Stimulated activated naive CD8-positive, alpha-beta T cell treated with anti-CD3 and anti-CD28 coated beads, Interleukin-15, amount 100 ng/mL, for 72 hours (primary cell): ENCODE data around the gene ERC2.
"Not testable (repeated sequence)": the region's sequence is repeated elsewhere in the genome, so short reads cannot be mapped to it uniquely, and the experiment has no call there.

Experiments used
- ATAC-seq: fragments of 150-1000 bp; cut with Tn5 transposase; 2 replicates; pipeline ENCODE4 v1.10.0; 2021; ENCODE audit warnings: mild to moderate bottlenecking, moderate library complexity
- DNase-seq, 2 donors: peaks; one replicate each; pipeline ENCODE4 v3.0.0; 2021 to 2022
- H3K27ac Mint-ChIP-seq, 2 donors: one replicate each; pipeline ENCODE4 v1.8.0; 2022; ENCODE audit warnings: mild to moderate bottlenecking in 2 of 2, mixed read lengths in 2 of 2, moderate library complexity in 2 of 2
- H3K27me3 Mint-ChIP-seq: one replicate; pipeline ENCODE4 v1.8.0; 2022; ENCODE audit warnings: mixed read lengths
- H3K4me1 Mint-ChIP-seq: one replicate; pipeline ENCODE4 v1.8.0; 2022; ENCODE audit warnings: mild to moderate bottlenecking, mixed read lengths
- H3K4me3 Mint-ChIP-seq, 2 donors: one replicate each; pipeline ENCODE4 v1.8.0; 2022; ENCODE audit warnings: mild to moderate bottlenecking in 2 of 2, mixed read lengths in 2 of 2, moderate library complexity in 1 of 2
- H3K9me3 Mint-ChIP-seq, 2 donors: one replicate each; pipeline ENCODE4 v1.8.0; 2022; ENCODE audit warnings: mixed read lengths in 2 of 2

The ERC2 gene

DNA sequence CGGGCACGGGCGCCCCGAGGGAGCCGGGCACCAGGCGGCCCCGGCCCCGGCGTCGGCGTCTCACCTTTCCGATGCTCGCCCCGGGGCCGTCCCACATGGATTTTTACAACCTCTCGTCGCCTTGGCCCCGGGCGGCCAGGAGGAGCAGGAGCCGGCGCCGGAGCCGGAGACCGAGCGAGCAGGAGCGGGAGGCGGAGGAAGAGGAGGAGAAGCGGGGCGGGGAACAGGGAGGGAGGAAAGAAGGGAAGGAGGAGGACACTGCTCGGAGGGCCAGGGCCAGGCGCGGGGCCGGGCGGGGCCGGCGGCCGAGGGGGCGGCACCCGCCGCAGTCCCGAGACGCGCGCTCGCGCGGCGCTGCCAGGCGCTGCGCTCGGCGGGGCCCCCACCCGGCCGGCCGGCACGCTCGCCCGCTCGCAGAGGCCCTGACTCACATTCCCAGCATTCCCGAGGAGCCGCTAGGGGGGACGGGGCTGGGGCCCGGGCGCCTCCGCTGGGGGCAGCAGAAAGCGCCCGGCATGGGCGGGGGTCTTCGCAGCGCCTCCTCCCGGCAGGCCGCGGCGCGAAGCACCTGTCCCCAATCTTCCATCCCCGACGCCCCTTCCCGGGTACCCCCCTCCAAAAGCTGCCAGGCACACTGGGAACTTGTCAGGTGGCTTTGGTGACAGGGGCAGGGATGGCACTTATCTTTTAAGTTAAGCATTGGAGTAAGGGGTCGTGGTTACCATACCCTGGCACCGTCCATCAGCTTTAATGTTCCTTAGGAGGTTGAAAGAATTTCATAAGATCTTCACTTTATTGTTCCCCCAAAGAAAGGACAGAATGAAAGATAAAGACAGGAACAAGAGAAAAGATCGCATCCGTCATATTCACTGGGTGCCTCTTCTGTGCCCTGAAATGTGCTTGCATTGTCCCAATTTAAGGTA is at the start of gene ERC2:
Gene ERC2 (minus strand): TSS at position 284 of the 923 bp plus-strand sequence.
- Mint-ChIP-seq H3K4me1 (peaks cover 9% of the 10 kb centered on the region), H3K27me3 (peaks cover 88% of the 10 kb centered on the region), H3K27ac (no peak within 1 kb of the TSS), H3K9me3 (no peaks in the 10 kb centered on the region), H3K4me3 (peak within 1 kb of the TSS; percentile 70 to 71)
- no peak for DNase-seq
- ATAC-seq, result peak; percentile 48

DNA sequence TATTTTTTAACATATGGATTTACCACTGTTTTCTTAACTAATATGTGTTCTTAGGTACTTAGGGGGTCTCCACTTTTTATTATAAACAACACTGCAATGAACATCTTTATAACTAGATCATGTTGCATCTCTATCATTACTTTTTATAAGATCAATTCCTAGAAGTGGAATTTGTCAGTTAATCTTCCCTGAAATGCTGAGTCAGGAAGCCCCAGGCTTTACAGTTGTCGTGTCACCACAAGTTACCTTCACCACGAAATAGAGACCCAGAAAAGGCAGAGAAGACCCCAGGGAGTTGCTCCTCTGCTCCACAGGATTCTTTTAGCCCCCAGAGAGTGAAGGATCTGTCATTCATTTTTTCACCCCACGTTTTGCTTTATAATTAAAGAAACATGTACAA is 34.5 kb upstream of the ERC2 start:
- no peak for DNase-seq

DNA sequence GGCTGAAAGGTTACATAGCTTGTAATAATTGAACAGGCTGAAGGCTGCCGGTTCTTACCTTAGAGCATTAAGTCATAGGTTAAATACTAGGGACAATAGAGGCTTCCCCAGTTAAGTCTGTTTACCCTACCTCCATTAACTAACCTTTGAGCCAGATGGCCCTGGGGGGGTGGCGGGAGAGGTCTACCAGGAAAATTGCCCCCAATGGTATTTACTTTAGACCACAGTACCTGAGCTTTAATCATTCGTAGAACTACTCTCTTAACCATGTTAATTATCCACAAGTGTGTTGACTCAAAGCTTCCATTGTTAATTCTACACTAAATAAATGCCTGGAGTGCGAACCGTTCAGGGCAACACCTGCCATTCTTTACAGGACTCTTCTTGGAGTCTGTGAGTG is 28.1 kb upstream of the ERC2 start:
- not testable (repeated sequence) for H3K4me1 Mint-ChIP-seq, H3K4me3 Mint-ChIP-seq, H3K9me3 Mint-ChIP-seq, DNase-seq, ATAC-seq, H3K27me3 Mint-ChIP-seq, H3K27ac Mint-ChIP-seq

More for the DNA sequence above, 34.5 kb upstream of the ERC2 start:
- Mint-ChIP-seq H3K4me3 (no peak overlapping the region), H3K27me3 (peaks cover 14% of the 10 kb centered on the region), H3K27ac (no peak overlapping the region), H3K9me3 (no peaks in the 10 kb centered on the region), H3K4me1 (no peaks in the 10 kb centered on the region)
- ATAC-seq, result no peak

DNA sequence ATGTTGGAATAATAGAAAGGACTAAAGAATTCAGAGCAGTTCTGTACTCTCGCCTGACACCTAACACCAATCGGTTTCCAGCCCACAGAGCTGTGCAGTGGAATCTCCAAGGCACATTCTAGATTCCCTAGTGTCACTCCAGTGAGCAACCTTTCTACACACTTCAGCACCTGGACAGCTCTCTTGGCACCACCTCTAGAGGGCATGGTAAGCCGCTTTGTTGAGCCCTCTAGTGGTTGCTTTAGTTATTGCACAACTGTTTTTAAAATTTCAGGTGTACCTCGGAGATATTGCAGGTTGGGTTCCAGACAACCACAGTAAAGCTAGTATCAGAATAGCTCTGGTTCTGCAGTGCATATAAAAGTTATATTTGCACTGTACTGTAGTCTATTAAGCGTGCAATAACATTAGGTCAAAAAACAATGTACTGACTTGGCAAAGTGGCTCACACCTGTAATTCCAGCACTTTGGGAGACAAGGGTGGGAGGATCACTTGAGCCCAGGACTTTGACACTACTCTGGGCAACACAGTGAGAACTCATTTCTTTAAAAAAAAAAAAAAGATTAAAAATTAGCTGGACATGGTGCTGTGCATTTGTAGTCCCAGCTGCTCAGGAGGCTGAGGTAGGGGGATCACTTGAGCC is 26.5 kb upstream of the ERC2 start:
- Mint-ChIP-seq H3K9me3 (no peaks in the 10 kb centered on the region), H3K4me3 (no peak overlapping the region), H3K27me3 (peaks cover 10% of the 10 kb centered on the region), H3K4me1 (no peaks in the 10 kb centered on the region), H3K27ac (no peak overlapping the region)
- peak; percentile 67 to 68 for DNase-seq
- ATAC-seq, result peak; percentile 95

DNA sequence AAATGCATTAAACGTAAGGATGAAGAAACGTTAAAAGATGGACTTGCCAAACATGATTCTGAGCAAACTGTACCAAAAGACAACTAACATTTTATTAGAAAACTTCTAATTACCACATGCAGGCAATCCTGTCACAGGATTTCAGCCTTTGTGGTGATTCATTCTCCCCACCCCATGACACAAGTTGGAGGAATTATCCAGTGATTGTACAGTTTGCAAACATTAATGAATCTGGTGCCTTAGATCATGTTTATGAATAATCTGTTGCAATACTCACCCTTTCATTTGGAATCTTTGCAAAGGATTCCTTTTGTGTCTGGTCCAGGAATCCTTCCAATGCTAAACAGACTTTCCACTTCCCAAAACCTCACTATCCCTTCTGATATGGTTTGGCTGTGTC is 23.3 kb upstream of the ERC2 start:
- Mint-ChIP-seq H3K4me1 (no peaks in the 10 kb centered on the region), H3K9me3 (no peaks in the 10 kb centered on the region), H3K4me3 (no peak overlapping the region), H3K27me3 (peaks cover 20% of the 10 kb centered on the region), H3K27ac (no peak overlapping the region)
- DNase-seq (no peak), ATAC-seq (no peak)

DNA sequence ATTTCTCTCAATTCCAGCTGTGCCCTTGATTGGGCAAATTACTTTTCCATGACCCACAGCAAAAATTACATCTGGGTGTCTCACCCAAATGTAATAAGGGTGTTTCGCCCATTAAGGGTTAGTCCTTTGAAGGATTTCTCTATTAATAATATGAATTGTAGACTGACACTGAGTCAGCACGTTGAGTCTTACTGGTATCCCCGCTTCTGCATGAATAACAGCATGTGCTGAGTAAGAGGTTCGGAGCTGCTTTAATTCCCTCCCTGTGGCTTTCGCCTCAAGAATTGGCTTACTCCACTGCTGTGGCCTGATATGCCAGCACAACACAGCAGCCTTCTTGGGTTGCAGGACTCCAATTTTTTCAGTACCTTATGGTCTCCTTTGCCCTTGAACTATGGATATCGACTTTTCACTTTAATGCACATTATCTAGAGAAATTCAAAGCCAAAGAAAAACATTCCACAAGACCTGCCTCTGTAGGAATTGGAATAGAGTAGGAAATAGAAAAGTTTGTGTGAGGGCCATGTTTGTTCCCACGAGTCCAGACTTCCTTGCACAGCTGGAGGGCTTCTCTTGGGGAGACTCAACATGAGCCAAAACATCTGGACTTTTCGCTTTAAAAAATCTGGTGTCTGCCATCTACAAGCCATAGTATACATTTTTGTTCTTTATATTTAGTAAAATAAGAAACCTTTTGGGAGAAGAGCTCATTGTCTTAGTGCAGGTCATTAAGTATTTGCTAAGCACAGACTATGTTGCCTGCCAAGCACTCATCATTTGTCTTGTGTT is 20.7 kb upstream of the ERC2 start:
- Mint-ChIP-seq H3K27ac (no peak overlapping the region), H3K4me1 (no peaks in the 10 kb centered on the region), H3K4me3 (no peak overlapping the region), H3K27me3 (peaks cover 22% of the 10 kb centered on the region), H3K9me3 (no peaks in the 10 kb centered on the region)
- no peak for DNase-seq
- no peak for ATAC-seq

DNA sequence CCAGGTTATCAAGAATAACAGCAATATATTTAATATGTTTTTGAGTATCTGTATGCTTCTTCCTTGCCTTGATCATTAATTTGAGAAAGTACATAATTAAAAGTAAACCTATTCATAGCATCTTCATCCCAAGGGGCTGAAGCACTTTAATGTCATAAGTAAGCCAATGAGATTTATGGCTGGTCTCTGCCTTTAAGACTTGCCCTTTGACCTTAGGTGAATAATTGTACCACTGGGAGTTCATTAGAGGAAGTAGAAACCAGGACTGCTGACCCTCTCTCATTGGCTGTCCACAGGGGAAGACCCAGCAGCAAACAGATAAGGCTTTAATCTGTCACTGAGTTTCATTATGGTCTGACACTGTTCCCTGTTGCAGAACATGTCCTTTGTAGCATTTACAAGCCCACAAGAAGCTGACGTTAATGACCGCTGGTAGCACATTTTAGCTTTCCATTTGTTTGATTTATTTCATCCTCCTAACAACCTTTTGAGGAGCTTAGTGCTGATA is 16.3 kb upstream of the ERC2 start:
- Mint-ChIP-seq H3K4me3 (no peak overlapping the region), H3K27me3 (peaks cover 20% of the 10 kb centered on the region), H3K9me3 (no peaks in the 10 kb centered on the region), H3K27ac (no peak overlapping the region), H3K4me1 (no peaks in the 10 kb centered on the region)
- DNase-seq, result no peak
- ATAC-seq, result no peak

DNA sequence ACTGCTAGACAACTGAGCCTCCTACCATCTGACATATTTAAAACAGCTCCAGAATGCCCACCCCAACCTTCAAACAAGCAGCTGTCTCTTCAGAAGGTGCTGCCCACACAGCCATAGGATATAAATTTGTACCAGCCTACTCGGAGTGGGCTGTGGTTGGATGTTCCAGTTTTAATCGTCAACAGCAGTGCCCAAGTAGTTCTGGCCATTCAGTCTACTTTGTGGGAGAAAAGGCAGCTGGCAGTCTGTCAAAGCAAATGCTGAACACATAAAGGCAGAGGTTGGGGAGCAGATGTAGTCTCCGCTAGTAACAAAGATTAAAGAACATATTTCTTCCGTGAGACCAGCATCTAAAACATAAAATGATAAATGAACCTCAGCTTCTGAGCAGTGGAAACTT is 15.9 kb upstream of the ERC2 start:
- DNase-seq (no peak), ATAC-seq (no peak)
- Mint-ChIP-seq H3K9me3 (no peaks in the 10 kb centered on the region), H3K27ac (no peak overlapping the region), H3K4me3 (no peak overlapping the region), H3K27me3 (peaks cover 18% of the 10 kb centered on the region), H3K4me1 (no peaks in the 10 kb centered on the region)

DNA sequence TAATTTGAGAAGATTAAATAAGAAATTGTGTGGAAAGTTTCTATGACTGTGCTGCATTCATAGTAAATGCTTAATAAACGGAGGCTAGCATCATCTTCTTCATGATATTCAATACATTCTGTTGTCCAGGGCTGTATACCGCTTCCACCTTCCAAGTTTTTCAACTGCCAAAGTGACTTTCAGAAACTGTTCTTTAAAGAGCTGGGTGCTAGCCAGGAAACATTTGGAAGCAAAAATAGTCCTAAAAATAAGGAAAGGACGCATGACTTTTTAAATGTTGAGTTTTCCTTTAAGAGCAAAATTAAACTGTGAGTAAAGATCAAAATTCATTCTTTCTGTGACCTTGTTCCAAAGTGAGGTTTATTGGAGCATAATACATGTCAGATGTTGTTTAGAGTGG is 9.4 kb upstream of the ERC2 start:
- Mint-ChIP-seq H3K4me3 (no peak overlapping the region), H3K27me3 (peaks cover 32% of the 10 kb centered on the region), H3K4me1 (no peaks in the 10 kb centered on the region), H3K27ac (no peak overlapping the region), H3K9me3 (no peaks in the 10 kb centered on the region)
- ATAC-seq, result no peak
- DNase-seq, result no peak

DNA sequence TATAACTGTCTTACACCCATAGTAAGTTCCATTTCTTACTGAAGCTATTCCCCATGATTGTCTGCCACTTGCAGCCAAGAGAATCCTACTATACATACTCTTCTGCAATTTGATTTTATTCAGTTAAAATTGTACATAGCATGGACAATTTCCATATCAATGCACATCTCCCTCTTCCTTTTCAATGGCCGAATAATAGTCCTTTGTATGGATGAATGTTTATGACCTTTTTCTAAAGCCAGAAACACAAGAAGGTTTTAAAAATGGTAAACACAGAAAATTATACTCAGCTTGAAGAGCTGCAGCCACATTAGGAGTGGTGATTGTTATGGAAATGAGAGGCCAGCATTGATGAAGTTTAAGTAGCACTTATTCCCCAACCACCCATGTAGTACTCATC is 8.5 kb upstream of the ERC2 start:
- peaks cover 41% of the 10 kb centered on the region for H3K27me3 Mint-ChIP-seq
- DNase-seq (no peak), ATAC-seq (no peak)
- no peaks in the 10 kb centered on the region for H3K9me3 Mint-ChIP-seq
- no peak overlapping the region for H3K4me3 Mint-ChIP-seq
- no peak overlapping the region for H3K27ac Mint-ChIP-seq
- no peaks in the 10 kb centered on the region for H3K4me1 Mint-ChIP-seq

DNA sequence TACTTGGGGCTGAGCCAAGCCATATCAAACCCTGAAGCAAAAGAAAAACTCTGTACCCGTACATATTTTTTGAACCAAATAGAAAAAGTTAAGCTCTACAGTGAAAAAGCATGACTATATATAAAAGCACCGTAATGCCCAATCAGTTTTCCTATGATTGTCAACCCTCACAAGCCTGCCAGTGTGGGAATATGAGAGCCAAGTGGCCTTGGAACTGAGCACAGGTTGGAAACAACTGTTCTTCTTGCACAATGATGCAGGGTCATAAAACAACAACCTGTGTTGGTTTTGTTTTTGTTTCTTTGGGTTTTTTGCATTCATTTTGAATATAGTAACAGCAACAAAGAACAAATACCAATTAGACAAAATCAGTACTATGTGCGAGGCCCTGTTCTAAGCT is 3.5 kb upstream of the ERC2 start:
- H3K27me3 Mint-ChIP-seq, result peaks cover 67% of the 10 kb centered on the region
- ATAC-seq, result no peak
- H3K4me3 Mint-ChIP-seq, result no peak overlapping the region
- H3K27ac Mint-ChIP-seq, result no peak overlapping the region
- H3K9me3 Mint-ChIP-seq, result no peaks in the 10 kb centered on the region
- peaks cover 9% of the 10 kb centered on the region for H3K4me1 Mint-ChIP-seq
- no peak for DNase-seq

DNA sequence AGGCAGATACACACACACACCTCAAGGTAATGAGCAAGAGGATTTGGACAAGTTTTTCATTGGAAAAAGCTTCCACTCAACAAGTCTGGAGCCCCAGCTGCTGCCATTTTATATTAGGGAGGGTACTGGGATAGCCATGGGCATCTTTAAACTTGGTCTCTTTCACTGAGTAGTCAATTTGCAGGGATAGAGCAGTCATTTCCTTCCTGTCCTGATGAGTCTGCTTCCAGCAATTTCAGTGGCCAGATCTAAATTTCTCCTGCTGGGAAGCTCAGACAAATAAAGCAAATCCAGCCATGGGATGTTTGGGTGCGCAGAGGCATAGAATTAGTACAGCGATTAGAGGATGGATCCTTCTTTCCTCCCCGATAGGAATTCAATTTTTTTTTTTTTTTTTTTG is 874 bp upstream of the ERC2 start:
- H3K27ac Mint-ChIP-seq, result no peak overlapping the region
- ATAC-seq, result no peak
- H3K27me3 Mint-ChIP-seq, result peaks cover 90% of the 10 kb centered on the region

DNA sequence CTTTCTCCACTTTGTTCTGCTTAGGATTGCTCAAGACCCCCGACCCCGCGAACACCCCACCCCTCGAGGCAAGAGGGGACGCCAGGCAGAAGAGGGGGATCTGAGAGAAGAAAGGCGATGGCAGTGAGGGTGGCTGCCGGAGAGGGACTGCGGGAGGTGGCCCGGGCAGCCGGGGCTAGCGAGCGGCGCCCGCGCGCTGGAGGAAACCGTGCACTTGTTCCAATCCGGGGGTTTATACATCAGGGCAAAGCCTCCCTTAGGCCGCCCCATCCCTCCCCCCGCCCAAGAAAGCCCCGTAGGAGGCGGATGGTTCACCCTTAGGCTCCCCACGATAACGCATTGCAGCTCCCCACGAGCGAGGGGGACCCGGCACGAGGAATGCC is 475 bp downstream of the ERC2 start:
- Mint-ChIP-seq H3K27me3 (peaks cover 92% of the 10 kb centered on the region), H3K9me3 (no peaks in the 10 kb centered on the region), H3K4me1 (peaks cover 9% of the 10 kb centered on the region), H3K27ac (no peak overlapping the region), H3K4me3 (peak overlapping the region; percentile 70 to 71)
- no peak for DNase-seq
- peak; percentile 58 for ATAC-seq

More for the DNA sequence above, 874 bp upstream of the ERC2 start:
- DNase-seq, result no peak
- Mint-ChIP-seq H3K4me3 (peak overlapping the region in 1 of 2 donors; percentile 35), H3K4me1 (peaks cover 9% of the 10 kb centered on the region), H3K9me3 (no peaks in the 10 kb centered on the region)

DNA sequence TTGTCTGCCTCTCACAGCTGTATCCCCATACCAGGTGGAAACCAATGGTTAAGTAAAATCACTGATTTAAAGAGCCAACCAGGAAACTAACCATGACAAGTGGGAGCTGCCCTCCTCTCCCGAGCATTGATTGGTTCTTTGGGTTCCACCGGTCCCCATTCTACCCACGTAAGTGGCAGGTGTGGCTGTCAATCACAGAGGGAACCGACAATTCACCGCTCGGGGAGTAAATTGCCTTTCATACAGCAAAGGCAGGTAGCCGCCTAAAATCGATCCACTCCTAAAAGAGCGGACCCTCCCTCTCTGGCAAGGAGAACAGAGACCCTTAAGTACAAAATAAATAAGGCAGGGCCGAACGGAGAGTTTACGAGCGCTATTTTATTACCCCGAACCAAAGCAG is 1.2 kb downstream of the ERC2 start:
- ATAC-seq (peak; percentile 82), DNase-seq (peak; percentile 42 to 71)
- Mint-ChIP-seq H3K4me1 (peaks cover 9% of the 10 kb centered on the region), H3K4me3 (peak overlapping the region; percentile 70 to 71), H3K27ac (no peak overlapping the region), H3K9me3 (no peaks in the 10 kb centered on the region), H3K27me3 (peaks cover 92% of the 10 kb centered on the region)

DNA sequence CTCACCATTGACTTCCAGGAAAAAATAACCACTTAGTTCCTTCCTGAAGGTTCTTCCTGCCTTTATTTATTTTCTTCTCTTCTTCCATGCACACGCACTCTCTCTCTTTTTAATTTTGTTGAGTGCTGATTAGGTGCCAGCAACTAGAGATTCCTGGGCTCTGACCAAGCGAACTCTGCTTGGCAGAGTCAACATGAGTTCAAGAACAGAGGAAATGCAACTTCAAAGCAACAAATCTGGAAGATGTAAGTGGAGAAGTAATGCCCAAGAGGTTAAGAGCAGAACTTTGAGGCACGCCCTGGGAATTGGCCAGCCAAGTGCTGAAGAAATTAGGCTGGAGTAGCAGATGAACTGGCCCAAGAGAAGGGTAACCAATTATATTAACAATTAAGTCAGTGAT is 8.5 kb downstream of the ERC2 start:
- no peaks in the 10 kb centered on the region for H3K9me3 Mint-ChIP-seq
- H3K4me1 Mint-ChIP-seq, result no peaks in the 10 kb centered on the region
- ATAC-seq (no peak), DNase-seq (no peak)
- H3K4me3 Mint-ChIP-seq, result no peak overlapping the region
- H3K27me3 Mint-ChIP-seq, result peaks cover 62% of the 10 kb centered on the region
- no peak overlapping the region for H3K27ac Mint-ChIP-seq
